Aorta (tissue), 5 donors: ENCODE measurements around the gene DPEP3. TPM values are rescaled to one million over a fixed set of nuclear protein-coding genes. Genes with fewer than 3 reads are reported as not detected.
A peak's percentile ranks its signal among the peaks of the same experiment; 100 is the strongest.
"Not testable (repeated sequence)": the region's sequence is repeated elsewhere in the genome, so short reads cannot be mapped to it uniquely, and the experiment has no call there.

ENCODE experiments used
- ATAC-seq: fragments of 200-7000 bp; cut with Tn5 transposase; one replicate; pipeline ENCODE4 v1.9.1; 2022; ENCODE audit warnings: moderate library complexity; ENCODE audit not compliant: low FRiP score
- DNase-seq, 2 donors: peaks; one replicate each; pipeline ENCODE4 v3.0.0-alpha.2; 2020
- H3K27ac ChIP-seq, 2 donors: one replicate each; pipeline ENCODE4 v1.5.1; 2013; ENCODE audit warnings: low read length in 2 of 2, mild to moderate bottlenecking in 2 of 2, moderate library complexity in 2 of 2, control low read depth in 1 of 2, inconsistent platforms in 1 of 2, low read depth in 1 of 2
- H3K27me3 ChIP-seq, 2 donors: one replicate each; pipeline ENCODE4 v1.6.1; 2013; ENCODE audit warnings: control low read depth in 1 of 2, low read length in 1 of 2, mild to moderate bottlenecking in 1 of 2, moderate library complexity in 1 of 2; ENCODE audit not compliant: insufficient read depth in 2 of 2, control insufficient read depth in 1 of 2
- H3K36me3 ChIP-seq, 2 donors: one replicate each; pipeline ENCODE4 v1.6.1; 2013; ENCODE audit warnings: control low read depth in 1 of 2, low read length in 1 of 2, mild to moderate bottlenecking in 1 of 2; ENCODE audit not compliant: insufficient read depth in 2 of 2, control insufficient read depth in 1 of 2
- H3K4me1 ChIP-seq, 2 donors: one replicate each; pipeline ENCODE4 v1.6.1; 2013; ENCODE audit warnings: low read length in 2 of 2, control low read depth in 1 of 2, mild to moderate bottlenecking in 1 of 2, moderate library complexity in 1 of 2; ENCODE audit not compliant: insufficient read depth in 2 of 2, control insufficient read depth in 1 of 2
- H3K4me3 ChIP-seq, 2 donors: one replicate each; pipeline ENCODE4 v1.5.1; 2013; ENCODE audit warnings: low read length in 2 of 2, control low read depth in 1 of 2, mild to moderate bottlenecking in 1 of 2
- H3K9me3 ChIP-seq: one replicate; pipeline ENCODE4 v1.6.1; 2013; ENCODE audit warnings: mild to moderate bottlenecking, low read length; ENCODE audit not compliant: control insufficient read depth
- WGBS, 2 donors: extraction: QIAGEN DNeasy Blood & Tissue Kit; methylation state at CpG; one replicate each; pipeline ENCODE4 v1.1.7; 2013; 5-methylcytosine and 5-hydroxymethylcytosine counted together
- intact Hi-C, 2 donors: fragments of 100-400 bp; cut with DNase I; formaldehyde crosslinking; loops; one replicate each; pipeline versions ENCODE4 v1.14.2 to v1.15.0; 2022
- polyA plus RNA-seq, 2 donors: library from polyadenylated mRNA; stranded (reverse); fragments of 200-250 nt; gene quantifications; one replicate each; pipeline ENCODE4 v1.2.3, GENCODE V29; 2013
- total RNA-seq, 2 donors: library from RNA; stranded (reverse); fragmentation: NEBNext Ultra II Directional; extraction: Animal tissue kit (Norgen Biotek cat#: 25700); gene quantifications; one replicate each; pipeline ENCODE4 v1.2.1, GENCODE V29; 2021
- donor health status: healthy with polysubstance abuse.
- donor health status: Bipolar disorder and iron deficiency.
- donor health status: DM: no; HTN: no; CAD: no.
- donor health status: DM: no; HTN: no; CAD: no.
- donor health status: DM: yes; HTN: yes; CAD: no.

The DPEP3 gene
- total and polyA plus RNA-seq, 4 donors: not detected

DNA sequence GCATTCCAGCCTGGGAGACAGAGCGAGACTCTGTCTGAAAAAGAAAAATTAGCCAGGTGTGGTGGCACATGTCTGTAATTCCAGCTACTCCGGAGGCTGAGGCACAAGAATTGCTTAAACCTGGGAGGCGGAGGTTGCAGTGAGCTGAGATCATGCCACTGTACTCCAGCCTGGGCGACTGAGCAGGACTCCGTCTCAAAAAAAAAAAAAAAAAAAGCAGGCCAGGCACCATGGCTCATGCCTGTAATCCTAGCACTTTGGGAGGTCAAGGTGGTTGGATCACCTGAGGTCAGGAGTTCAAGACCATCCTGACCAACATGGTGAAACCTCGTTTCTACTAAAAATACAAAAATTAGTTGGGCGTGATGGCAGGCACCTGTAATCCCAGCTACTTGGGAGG, 8.0 kb downstream of the DPEP3 start:
- ATAC-seq, H3K4me3 ChIP-seq, H3K4me1 ChIP-seq, intact Hi-C loops, H3K27ac ChIP-seq, H3K36me3 ChIP-seq, DNase-seq, H3K27me3 ChIP-seq, H3K9me3 ChIP-seq: not testable (repeated sequence)
- WGBS, 2 donors: 89 to 91% methylated on average over 7 of the region's 7 CpGs

DNA sequence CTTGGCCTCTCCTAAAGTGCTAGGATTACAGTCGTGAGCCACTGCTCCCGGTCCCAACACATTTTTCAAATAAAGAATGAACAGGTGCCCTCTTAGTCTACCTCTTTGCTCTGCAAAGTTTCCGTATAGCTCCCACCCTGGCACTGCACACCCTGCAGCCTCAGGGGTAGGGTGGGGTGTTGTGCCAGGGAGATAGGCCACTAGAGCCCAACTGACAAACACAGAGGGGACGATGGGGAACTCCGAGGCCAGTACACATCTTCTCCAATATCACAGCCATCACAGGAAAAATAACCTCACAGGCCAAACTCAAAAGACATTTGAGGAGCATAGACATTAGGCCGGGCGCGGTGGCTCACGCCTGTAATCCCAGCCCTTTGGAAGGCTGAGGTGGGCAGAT, 9.2 kb downstream of the DPEP3 start:
- intact Hi-C loops: no loop called here
- Histone ChIP-seq H3K4me3 (no peak overlapping the region), H3K9me3 (no peaks in the 10 kb centered on the region), H3K27ac (no peak overlapping the region), H3K27me3 (no peaks in the 10 kb centered on the region), H3K36me3 (no peaks in the 10 kb centered on the region), H3K4me1 (no peaks in the 10 kb centered on the region)
- no peak for DNase-seq
- 92 to 93% methylated on average over 9 of the region's 9 CpGs for WGBS, 2 donors
- ATAC-seq: no peak

DNA sequence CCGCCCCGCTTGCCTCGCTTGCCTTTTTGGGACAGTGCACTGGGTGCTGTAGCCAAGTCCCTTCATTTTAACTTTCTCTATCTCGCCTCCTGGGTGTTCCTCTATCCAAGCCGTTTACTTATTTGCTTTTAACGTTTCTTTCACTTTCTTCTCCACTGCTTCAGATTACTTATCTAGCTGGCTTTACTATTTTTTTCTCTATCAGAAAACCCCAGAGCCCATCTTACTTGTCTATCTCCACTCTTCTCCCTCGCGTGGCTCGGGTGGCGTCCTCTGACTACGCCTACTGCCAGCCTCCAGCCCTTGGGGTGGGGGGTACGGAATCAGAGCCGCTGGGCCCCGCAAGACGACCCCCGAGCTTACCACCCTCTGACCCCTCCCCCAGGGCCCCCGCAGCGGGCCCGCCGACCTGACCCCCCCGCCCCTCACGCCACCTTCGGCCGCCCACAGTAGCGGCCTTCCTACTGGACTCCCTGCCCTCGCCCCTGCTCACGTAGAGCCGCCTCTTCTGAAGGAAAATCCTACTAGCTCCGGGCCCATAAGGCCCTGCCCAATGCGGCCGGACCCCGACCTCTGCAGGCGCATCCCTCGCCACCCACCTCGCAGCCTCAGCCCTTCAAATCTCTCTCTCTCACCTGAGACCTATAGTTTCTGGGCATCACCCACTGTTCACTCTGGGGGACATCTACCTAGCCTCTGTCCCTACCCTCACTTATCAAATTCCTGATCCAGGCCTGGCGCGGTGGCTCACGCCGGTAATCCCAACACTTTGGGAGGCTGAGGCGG, 10.9 kb downstream of the DPEP3 start:
- H3K4me3 ChIP-seq: peak overlapping the region; percentile 20 to 85
- H3K27ac ChIP-seq: peak overlapping the region; percentile 22 to 41
- H3K4me1 ChIP-seq: no peaks in the 10 kb centered on the region
- intact Hi-C loops: no loop called here
- DNase-seq: no peak
- H3K27me3 ChIP-seq: no peaks in the 10 kb centered on the region
- no peaks in the 10 kb centered on the region for H3K9me3 ChIP-seq
- 40 to 43% methylated on average over 40 of the region's 40 CpGs for WGBS, 2 donors
- peak; percentile 2 for ATAC-seq
- H3K36me3 ChIP-seq: no peaks in the 10 kb centered on the region

DNA sequence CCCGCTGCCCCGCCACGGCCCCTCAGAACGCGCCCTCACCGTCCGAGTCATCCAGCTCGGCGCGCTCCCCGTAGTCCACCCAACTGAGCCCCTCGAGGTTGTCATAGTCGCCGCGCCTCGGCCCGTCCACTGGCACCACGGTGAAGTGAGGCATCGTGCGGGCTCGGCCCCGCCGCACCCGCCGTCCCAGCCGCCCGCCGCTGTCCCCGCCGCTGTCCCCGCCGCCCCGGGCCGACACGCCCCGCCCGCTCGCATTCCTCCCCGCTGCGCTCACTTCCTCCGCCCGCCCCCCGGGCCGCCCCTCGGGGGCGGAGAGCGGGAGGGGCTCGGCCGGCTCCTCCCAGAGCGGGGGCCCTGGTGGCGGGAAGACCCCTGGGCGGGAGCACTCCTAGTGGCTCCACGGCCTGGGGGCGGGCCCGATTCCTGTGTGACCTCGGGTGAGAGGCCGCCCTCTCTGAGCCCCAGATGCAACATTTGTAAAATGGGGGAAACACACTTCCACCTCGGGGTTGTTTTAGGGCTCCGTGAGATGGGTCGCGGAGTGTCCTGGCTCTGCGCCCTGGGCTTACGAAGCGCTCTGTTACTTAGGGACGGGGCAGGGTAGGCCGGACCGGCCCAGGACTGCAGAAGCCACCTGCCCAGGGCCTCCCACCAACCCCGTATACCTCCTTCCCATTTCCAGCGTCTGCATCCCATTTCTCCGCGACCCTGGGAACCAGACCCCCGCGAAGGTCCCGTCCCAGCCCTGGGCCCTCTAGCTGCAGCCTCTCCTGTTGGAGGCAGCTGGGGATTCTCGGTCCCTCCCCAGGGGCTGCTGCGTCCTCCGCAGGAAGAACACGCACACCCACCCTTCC, 11.7 kb downstream of the DPEP3 start, which contains the start of gene SLC12A4:
Gene SLC12A4 (minus strand): TSS at position 238 of the 854 bp plus-strand sequence. CDS start 84 bp downstream, at position 154.
- Histone ChIP-seq H3K27me3 (no peaks in the 10 kb centered on the region), H3K4me3 (peak within 1 kb of the TSS; percentile 85 to 86), H3K27ac (peak within 1 kb of the TSS; percentile 88 to 99), H3K36me3 (no peaks in the 10 kb centered on the region), H3K4me1 (no peaks in the 10 kb centered on the region), H3K9me3 (no peaks in the 10 kb centered on the region)
- WGBS, 2 donors: 1% methylated on average over 41 to 78 of the region's 78 CpGs
- intact Hi-C loops: no loop called here
- ATAC-seq (peak; percentile 93), DNase-seq (peak; percentile 92 to 96)

DNA sequence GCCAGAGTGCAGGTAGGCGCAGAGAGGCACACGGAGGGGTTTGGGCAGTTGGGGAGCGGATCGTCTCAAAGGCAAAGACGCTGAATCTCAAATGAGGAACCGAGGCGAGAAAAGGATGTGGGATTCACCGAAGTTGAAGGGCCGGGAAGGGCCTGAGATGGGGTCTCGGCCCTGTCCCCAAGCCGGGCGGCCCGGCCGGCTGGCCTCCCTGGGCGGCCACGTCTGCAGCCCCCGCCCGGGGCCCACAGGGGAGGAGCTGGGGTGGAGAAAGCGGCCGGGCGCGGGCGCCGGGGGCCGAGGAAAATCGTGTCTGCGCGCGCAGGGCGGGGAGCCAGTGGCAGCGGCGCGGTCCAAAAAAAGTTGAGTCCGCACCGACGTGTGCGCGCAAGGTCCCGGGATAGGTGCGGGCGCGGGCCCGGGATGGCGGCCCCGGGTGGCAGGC, 12.3 kb downstream of the DPEP3 start:
- Histone ChIP-seq H3K4me1 (no peaks in the 10 kb centered on the region), H3K27ac (peak overlapping the region; percentile 88 to 99), H3K36me3 (no peaks in the 10 kb centered on the region), H3K4me3 (peak overlapping the region; percentile 85 to 86), H3K9me3 (no peaks in the 10 kb centered on the region), H3K27me3 (no peaks in the 10 kb centered on the region)
- 0 to 1% methylated on average over 29 to 45 of the region's 45 CpGs for WGBS, 2 donors
- intact Hi-C loops: no loop called here
- DNase-seq: peak in 1 of 2 donors; percentile 89
- peak; percentile 39 for ATAC-seq

DNA sequence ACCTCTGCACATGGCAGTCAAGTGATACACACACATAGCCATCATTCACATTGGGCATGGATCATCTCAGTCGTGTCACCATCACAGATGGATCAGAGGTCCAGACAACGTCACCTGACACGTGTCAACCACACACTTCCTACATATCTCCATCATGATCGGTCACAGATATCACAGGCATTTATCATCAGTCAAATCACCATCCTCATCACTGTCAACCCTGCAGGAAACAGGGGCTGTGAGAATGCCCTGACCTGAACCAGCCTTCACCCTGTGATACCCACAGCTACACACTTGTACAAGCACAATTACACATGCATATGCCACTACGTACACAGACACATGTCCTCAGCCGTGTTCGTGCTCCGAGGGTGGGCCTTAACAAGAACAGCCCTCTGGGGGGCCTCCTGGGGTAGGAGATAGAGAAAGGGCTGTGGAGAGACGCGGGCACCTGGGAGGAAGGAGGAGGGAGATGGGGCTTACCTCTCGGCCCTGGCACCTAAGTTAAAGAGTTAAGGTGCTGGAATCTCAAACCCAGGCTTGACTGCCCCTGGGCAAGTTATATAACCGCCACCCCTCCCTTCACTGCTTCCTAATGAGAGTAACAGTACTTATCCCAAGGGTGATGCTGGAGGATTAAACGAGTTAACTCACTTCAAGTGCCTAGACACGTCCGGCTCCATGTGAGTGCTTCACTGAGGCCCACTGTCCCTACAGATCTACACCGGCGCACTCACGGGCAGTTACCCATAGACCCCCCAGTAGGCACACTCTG, 12.9 kb downstream of the DPEP3 start:
- no peaks in the 10 kb centered on the region for H3K36me3 ChIP-seq
- WGBS, 2 donors: 1 to 2% methylated on average over 18 of the region's 18 CpGs
- DNase-seq (no peak), ATAC-seq (no peak)
- no peaks in the 10 kb centered on the region for H3K4me1 ChIP-seq
- H3K27me3 ChIP-seq: no peaks in the 10 kb centered on the region
- H3K9me3 ChIP-seq: no peaks in the 10 kb centered on the region
- H3K27ac ChIP-seq: peak overlapping the region; percentile 88 to 99
- intact Hi-C loops: no loop called here
- H3K4me3 ChIP-seq: peak overlapping the region; percentile 85 to 86

DNA sequence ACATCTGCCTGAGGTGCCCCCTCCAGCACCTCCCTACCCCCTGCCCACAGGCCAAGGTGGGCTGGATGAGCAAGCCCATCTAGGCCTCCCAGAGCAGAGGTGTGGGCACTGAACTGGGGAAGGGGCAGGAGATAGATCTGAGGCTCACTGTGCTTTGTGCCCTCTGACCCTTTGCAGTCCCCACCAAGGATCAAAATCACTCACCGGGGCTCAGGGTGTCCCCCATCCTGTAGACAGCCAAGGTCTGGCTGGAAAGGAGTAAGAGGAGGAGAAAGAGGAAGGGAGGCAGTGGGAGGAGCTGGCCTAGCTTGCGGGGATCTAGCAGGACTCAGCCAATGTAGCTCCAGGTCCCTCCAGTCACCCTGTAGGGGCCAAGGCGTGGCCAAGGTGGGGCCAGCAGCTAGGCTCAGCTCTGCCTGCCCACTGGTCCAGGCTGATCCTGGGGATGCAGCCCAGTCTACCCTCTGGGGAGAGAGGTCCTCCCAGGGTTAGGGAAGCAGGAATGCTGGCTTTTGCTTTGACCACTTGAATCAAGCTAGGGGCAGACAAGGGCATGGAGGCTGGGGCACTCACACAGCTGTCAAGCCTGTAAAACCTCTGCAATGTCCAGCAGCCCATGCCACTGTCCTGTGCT, 13.6 kb downstream of the DPEP3 start:
- ATAC-seq (peak; percentile 16), DNase-seq (peak in 1 of 2 donors; percentile 77)
- Histone ChIP-seq H3K36me3 (peaks cover 0 to 2% of the 10 kb centered on the region in 2 donors), H3K4me1 (no peaks in the 10 kb centered on the region), H3K27me3 (no peaks in the 10 kb centered on the region), H3K27ac (peak overlapping the region in 1 of 2 donors; percentile 99), H3K4me3 (peak overlapping the region; percentile 85 to 86), H3K9me3 (no peaks in the 10 kb centered on the region)
- WGBS, 2 donors: 0 to 12% methylated on average over 2 to 3 of the region's 3 CpGs
- intact Hi-C loops: no loop called here
